ENCODE results near the gene TSN.

- TF ChIP-seq CTCF (IDR thresholded peaks at IDR 0.05) (no peak), ZFX (IDR thresholded peaks at IDR 0.05; ENCODE audit: borderline replicate concordance) (no peak)
Measured at GRCh38 chr2:121735518-121736074, 19.9 kb upstream of the TSN start.

All from 22Rv1 (cell line).